Measurements from ENCODE around the gene ANKIB1. TPM values are rescaled to one million over a fixed set of nuclear protein-coding genes. Genes with fewer than 3 reads are reported as not detected.
A peak's percentile ranks its signal among the peaks of the same experiment; 100 is the strongest.
"Not testable (repeated sequence)": the region's sequence is repeated elsewhere in the genome, so short reads cannot be mapped to it uniquely, and the experiment has no call there.

ANKIB1 gene
- total RNA-seq, 1 experiment from 2014 or later: 57.2 TPM

- no peak for TF ChIP-seq CTCF (IDR thresholded peaks at IDR 0.05; ENCODE audit: insufficient read depth in 1 of 2, low read depth in 1 of 2, low read length in 1 of 2, severe bottlenecking in 1 of 2, unreplicated experiment in 1 of 2)
- Histone ChIP-seq H3K4me3 (ENCODE audit: low read depth, low read length) (no peak overlapping the region), H3K27me3 (replicated peaks; ENCODE audit: control insufficient read depth, insufficient read depth, low read length) (no peaks in the 10 kb centered on the region), H3K4me1 (peaks cover under 1% of the 10 kb centered on the region; the same call in 1 of the 2 replicates), H3K9me3 (peaks cover 4% of the 10 kb centered on the region; the same call in 1 of the 2 replicates), H3K36me3 (ENCODE audit: control insufficient read depth, insufficient read depth, low read length) (no peaks in the 10 kb centered on the region)
- Mint-ChIP-seq H3K4me3 (ENCODE audit: unreplicated experiment) (no peak overlapping the region), H3K4me1 (ENCODE audit: low read depth, unreplicated experiment) (no peaks in the 10 kb centered on the region), H3K36me3 (ENCODE audit: insufficient read depth, unreplicated experiment) (no peaks in the 10 kb centered on the region), H3K9me3 (ENCODE audit: unreplicated experiment) (peaks cover 8% of the 10 kb centered on the region), H3K27me3 (ENCODE audit: insufficient read depth, unreplicated experiment) (no peaks in the 10 kb centered on the region), H3K27ac (ENCODE audit: unreplicated experiment) (no peak overlapping the region)
- BruUV-seq (replicated peaks): no TSS peak
- ChIA-PET CTCF (no interaction called here), POLR2A (no interaction called here)
- DNase-seq: no peak
- intact Hi-C loops (cut with micrococcal nuclease; ENCODE audit: unreplicated experiment): no loop called here
Observed at GRCh38 chr7:92436612-92437445, 191.1 kb downstream of the ANKIB1 start.

GRCh38 chr7:92437956-92438491 lies 192.2 kb downstream of the ANKIB1 start:
- ChIA-PET CTCF (no interaction called here), POLR2A (no interaction called here)
- Histone ChIP-seq H3K27me3 (replicated peaks; ENCODE audit: control insufficient read depth, insufficient read depth, low read length) (no peaks in the 10 kb centered on the region), H3K4me3 (ENCODE audit: low read depth, low read length) (no peak overlapping the region), H3K36me3 (ENCODE audit: control insufficient read depth, insufficient read depth, low read length) (no peaks in the 10 kb centered on the region; the same call in 1 of the 2 replicates), H3K4me1 (peaks cover 7% of the 10 kb centered on the region), H3K9me3 (peaks cover 12% of the 10 kb centered on the region)
- no peak for DNase-seq
- Mint-ChIP-seq H3K4me1 (ENCODE audit: low read depth, unreplicated experiment) (no peaks in the 10 kb centered on the region), H3K27me3 (ENCODE audit: insufficient read depth, unreplicated experiment) (no peaks in the 10 kb centered on the region), H3K9me3 (ENCODE audit: unreplicated experiment) (peaks cover 20% of the 10 kb centered on the region), H3K27ac (ENCODE audit: unreplicated experiment) (no peak overlapping the region), H3K4me3 (ENCODE audit: unreplicated experiment) (no peak overlapping the region), H3K36me3 (ENCODE audit: insufficient read depth, unreplicated experiment) (no peaks in the 10 kb centered on the region)
- intact Hi-C loops (cut with micrococcal nuclease; ENCODE audit: unreplicated experiment): no loop called here
- no peak for TF ChIP-seq CTCF (IDR thresholded peaks at IDR 0.05; ENCODE audit: insufficient read depth in 1 of 2, low read depth in 1 of 2, low read length in 1 of 2, severe bottlenecking in 1 of 2, unreplicated experiment in 1 of 2)
- BruUV-seq (replicated peaks): no TSS peak

- peak in 1 of 2 experiments; percentile 45 for DNase-seq
- H3K27me3 ChIP-seq (replicated peaks; ENCODE audit: control insufficient read depth, insufficient read depth, low read length); H3K4me3 Mint-ChIP-seq (ENCODE audit: unreplicated experiment); H3K4me1 ChIP-seq; H3K36me3 Mint-ChIP-seq (ENCODE audit: insufficient read depth, unreplicated experiment); POLR2A ChIA-PET; H3K27ac Mint-ChIP-seq (ENCODE audit: unreplicated experiment); H3K4me1 Mint-ChIP-seq (ENCODE audit: low read depth, unreplicated experiment); CTCF ChIA-PET; H3K36me3 ChIP-seq (ENCODE audit: control insufficient read depth, insufficient read depth, low read length); H3K4me3 ChIP-seq (ENCODE audit: low read depth, low read length); H3K27me3 Mint-ChIP-seq (ENCODE audit: insufficient read depth, unreplicated experiment); BruUV-seq (replicated peaks): not testable (repeated sequence)
- H3K9me3 Mint-ChIP-seq (ENCODE audit: unreplicated experiment): peaks cover 35% of the 10 kb centered on the region
- peaks cover 19% of the 10 kb centered on the region for H3K9me3 ChIP-seq
- intact Hi-C loops (cut with micrococcal nuclease; ENCODE audit: unreplicated experiment): loop anchor here (1.0 kb wide), 1 partner anchor 18 kb away; no protein-coding TSS in a partner anchor
Observed at GRCh38 chr7:92442720-92443119, 196.9 kb downstream of the ANKIB1 start.

Measured in Caco-2 (cell line).